ENCODE results near the gene TMEM51. TPM values are rescaled to one million over a fixed set of nuclear protein-coding genes. Genes with fewer than 3 reads are reported as not detected.

Gene TMEM51
- total and polyA plus RNA-seq, 9 of the 15 experiments (the other 6 are each of a cell fraction or from before 2014, with no cell fraction given), result 0.06 to 1.4 (median 0.58) TPM

- no peak for TF ChIP-seq ZNF780A (CRISPR knock-in tag; IDR thresholded peaks at IDR 0.05)
- TF ChIP-seq THRAP3 (IDR thresholded peaks at IDR 0.05; ENCODE audit: borderline replicate concordance), result no peak
- TF ChIP-seq, protein P1, sequence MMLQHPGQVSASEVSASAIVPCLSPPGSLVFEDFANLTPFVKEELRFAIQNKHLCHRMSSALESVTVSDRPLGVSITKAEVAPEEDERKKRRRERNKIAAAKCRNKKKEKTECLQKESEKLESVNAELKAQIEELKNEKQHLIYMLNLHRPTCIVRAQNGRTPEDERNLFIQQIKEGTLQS (IDR thresholded peaks at IDR 0.05), result no peak
- TF ChIP-seq, protein P1 (CRISPR knock-in tag; conservative IDR thresholded peaks at IDR 0.05), result no peak
- no peak for TF ChIP-seq ZNF23 (CRISPR knock-in tag; IDR thresholded peaks at IDR 0.05)
- TF ChIP-seq TAF1 (IDR thresholded peaks at IDR 0.05; ENCODE audit: control insufficient read depth, extremely low read depth, insufficient read depth, low read length, severe bottlenecking), result no peak
- TF ChIP-seq REST (IDR thresholded peaks at IDR 0.05; ENCODE audit: borderline replicate concordance), result no peak
- TF ChIP-seq REST (CRISPR knock-in tag; IDR thresholded peaks at IDR 0.05; ENCODE audit: low read depth), result no peak
- no peak for TF ChIP-seq WHSC1 (IDR thresholded peaks at IDR 0.05; ENCODE audit: low read length)
- no peak for TF ChIP-seq NEUROD1 (IDR thresholded peaks at IDR 0.05; ENCODE audit: borderline replicate concordance, low read depth, low read length, partially characterized antibody)
- no peak for TF ChIP-seq MYC (IDR thresholded peaks at IDR 0.05; ENCODE audit: low read depth, low read length)
- no peak for TF ChIP-seq MYC (CRISPR knock-in tag; IDR thresholded peaks at IDR 0.05; ENCODE audit: borderline replicate concordance, low read depth)
- TF ChIP-seq SRSF3 (IDR thresholded peaks at IDR 0.05; ENCODE audit: insufficient read depth, low read length), result no peak
- TF ChIP-seq ESRRA (IDR thresholded peaks at IDR 0.05; ENCODE audit: borderline replicate concordance, low read depth), result no peak
- TF ChIP-seq, protein P2, sequence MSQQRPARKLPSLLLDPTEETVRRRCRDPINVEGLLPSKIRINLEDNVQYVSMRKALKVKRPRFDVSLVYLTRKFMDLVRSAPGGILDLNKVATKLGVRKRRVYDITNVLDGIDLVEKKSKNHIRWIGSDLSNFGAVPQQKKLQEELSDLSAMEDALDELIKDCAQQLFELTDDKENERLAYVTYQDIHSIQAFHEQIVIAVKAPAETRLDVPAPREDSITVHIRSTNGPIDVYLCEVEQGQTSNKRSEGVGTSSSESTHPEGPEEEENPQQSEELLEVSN (IDR thresholded peaks at IDR 0.05; ENCODE audit: borderline replicate concordance in 1 of 2, extremely low read depth in 1 of 2, insufficient read depth in 1 of 2, insufficient read length in 1 of 2, low read depth in 1 of 2, low read length in 1 of 2, poor library complexity in 1 of 2, severe bottlenecking in 1 of 2), result no peak
- no peak for TF ChIP-seq KDM5B (IDR thresholded peaks at IDR 0.05; ENCODE audit: insufficient replicate concordance, low read depth, low read length)
- no peak for TF ChIP-seq MYNN (IDR thresholded peaks at IDR 0.05)
- no peak for TF ChIP-seq MYNN (CRISPR knock-in tag; IDR thresholded peaks at IDR 0.05)
Observed at GRCh38 chr1:15177710-15178166, 24.2 kb downstream of the TMEM51 start (continued).
